OCI-LY7 (cell line): ENCODE results near the gene RTKN. TPM values are rescaled to one million over a fixed set of nuclear protein-coding genes. Genes with fewer than 3 reads are reported as not detected.
"Not testable (repeated sequence)": the region's sequence is repeated elsewhere in the genome, so short reads cannot be mapped to it uniquely, and the experiment has no call there.

Experiments used
- BruUV-seq: library from RNA; stranded (reverse); fragments of 400-500 nt; replicated peaks from 2 replicates; lab custom pipeline; 2021; lab: Mats Ljungman, UMichigan
- CTCF ChIA-PET: fragments of 300-600 bp; sonication (Branson Sonifier 250); formaldehyde crosslinking; loops from one replicate; lab custom pipeline; 2022; ENCODE audit warnings: antibody characterized with exemption; ENCODE audit not compliant: unreplicated experiment; lab: Charles Lee
- POLR2A ChIA-PET: fragments of 300-600 bp; sonication (Branson Sonifier 250); formaldehyde crosslinking; loops from one replicate; lab custom pipeline; 2022; ENCODE audit warnings: antibody characterized with exemption; lab: Charles Lee
- DNase-seq: peaks from one replicate; pipeline ENCODE4 v3.0.0-alpha.2; 2015; ENCODE audit warnings: low spot score
- H2AFZ ChIP-seq: fragments of 200-600 bp; sonication (generic), shearing (Covaris generic); 2 replicates; pipeline ENCODE4 v1.6.1; 2014; ENCODE audit warnings: mild to moderate bottlenecking, antibody characterized with exemption, low read length, moderate library complexity
- H3K27ac ChIP-seq: fragments of 200-600 bp; sonication (generic); 2 replicates; pipeline ENCODE4 v1.5.1; 2014; ENCODE audit warnings: mixed run types, low read depth, mild to moderate bottlenecking, moderate library complexity, low read length, inconsistent platforms; ENCODE audit not compliant: poor library complexity, severe bottlenecking
- H3K36me3 ChIP-seq: fragments of 200-600 bp; sonication (generic); 2 replicates; pipeline ENCODE4 v1.6.1; 2014; ENCODE audit warnings: mild to moderate bottlenecking, antibody characterized with exemption, low read length, moderate library complexity, mixed read lengths; ENCODE audit not compliant: insufficient read depth
- H3K4me1 ChIP-seq: fragments of 200-600 bp; sonication (generic); 2 replicates; pipeline ENCODE4 v1.5.1; 2014; ENCODE audit warnings: mild to moderate bottlenecking, low read length; ENCODE audit not compliant: insufficient read depth, poor library complexity, severe bottlenecking
- H3K4me2 ChIP-seq: fragments of 200-600 bp; sonication (generic); 2 replicates; pipeline ENCODE4 v1.6.1; 2014; ENCODE audit warnings: mild to moderate bottlenecking, low read length
- H3K4me3 ChIP-seq: fragments of 200-600 bp; sonication (generic); 2 replicates; pipeline ENCODE4 v1.5.1; 2014; ENCODE audit warnings: mild to moderate bottlenecking, low read depth, low read length; ENCODE audit not compliant: poor library complexity, severe bottlenecking
- H3K79me2 ChIP-seq: fragments of 200-600 bp; sonication (generic); 2 replicates; pipeline ENCODE4 v1.6.1; 2016; ENCODE audit warnings: low read depth, mild to moderate bottlenecking, low read length, moderate library complexity, mixed read lengths; ENCODE audit not compliant: insufficient read depth
- H3K9me2 ChIP-seq: fragments of 200-600 bp; sonication (generic); 2 replicates; pipeline ENCODE4 v1.6.1; 2016; ENCODE audit warnings: mild to moderate bottlenecking, low read length, mixed read lengths; ENCODE audit not compliant: insufficient read depth
- H3K9me3 ChIP-seq: fragments of 200-600 bp; sonication (generic); 2 replicates; pipeline ENCODE4 v1.6.1; 2014; ENCODE audit warnings: mild to moderate bottlenecking, mixed run types, low read length, mixed read lengths
- H4K20me1 ChIP-seq: fragments of 200-600 bp; sonication (generic); 2 replicates; pipeline ENCODE4 v1.6.1; 2014; ENCODE audit warnings: mild to moderate bottlenecking, antibody characterized with exemption, low read length, moderate library complexity, mixed read lengths; ENCODE audit not compliant: insufficient read depth
- EZH2phosphoT487 ChIP-seq: fragments of 200-600 bp; sonication (generic); IDR thresholded peaks from 2 replicates; pipeline ENCODE4 v1.6.1; 2018; ENCODE audit warnings: low read depth, borderline replicate concordance, mild to moderate bottlenecking, mixed run types, antibody characterized with exemption, low read length, moderate library complexity, mixed read lengths
- intact Hi-C: fragments of 100-400 bp; cut with micrococcal nuclease; formaldehyde crosslinking; loops from one replicate; pipeline ENCODE4 v1.10.0; 2022; ENCODE audit not compliant: unreplicated experiment
- total RNA-seq, 2 experiments: library from RNA; depleted of rRNA in 1 of 2; stranded (reverse); fragments of >200 nt in 1 of 2; shearing (Covaris generic) in 1 of 2; gene quantifications; 2 replicates each; pipeline ENCODE4 v1.2.3, GENCODE V29; 2014 to 2022
- TF ChIP-seq, protein P1 (sequence below): fragments of 200-600 bp; sonication (generic); conservative IDR thresholded peaks from 2 replicates; pipeline ENCODE4 v1.5.1; 2014; ENCODE audit warnings: mild to moderate bottlenecking, antibody characterized with exemption, low read length, moderate library complexity, mixed read lengths

RTKN gene
- total RNA-seq, 2 experiments from 2014 or later = 2.3 to 7.7 TPM

DNA sequence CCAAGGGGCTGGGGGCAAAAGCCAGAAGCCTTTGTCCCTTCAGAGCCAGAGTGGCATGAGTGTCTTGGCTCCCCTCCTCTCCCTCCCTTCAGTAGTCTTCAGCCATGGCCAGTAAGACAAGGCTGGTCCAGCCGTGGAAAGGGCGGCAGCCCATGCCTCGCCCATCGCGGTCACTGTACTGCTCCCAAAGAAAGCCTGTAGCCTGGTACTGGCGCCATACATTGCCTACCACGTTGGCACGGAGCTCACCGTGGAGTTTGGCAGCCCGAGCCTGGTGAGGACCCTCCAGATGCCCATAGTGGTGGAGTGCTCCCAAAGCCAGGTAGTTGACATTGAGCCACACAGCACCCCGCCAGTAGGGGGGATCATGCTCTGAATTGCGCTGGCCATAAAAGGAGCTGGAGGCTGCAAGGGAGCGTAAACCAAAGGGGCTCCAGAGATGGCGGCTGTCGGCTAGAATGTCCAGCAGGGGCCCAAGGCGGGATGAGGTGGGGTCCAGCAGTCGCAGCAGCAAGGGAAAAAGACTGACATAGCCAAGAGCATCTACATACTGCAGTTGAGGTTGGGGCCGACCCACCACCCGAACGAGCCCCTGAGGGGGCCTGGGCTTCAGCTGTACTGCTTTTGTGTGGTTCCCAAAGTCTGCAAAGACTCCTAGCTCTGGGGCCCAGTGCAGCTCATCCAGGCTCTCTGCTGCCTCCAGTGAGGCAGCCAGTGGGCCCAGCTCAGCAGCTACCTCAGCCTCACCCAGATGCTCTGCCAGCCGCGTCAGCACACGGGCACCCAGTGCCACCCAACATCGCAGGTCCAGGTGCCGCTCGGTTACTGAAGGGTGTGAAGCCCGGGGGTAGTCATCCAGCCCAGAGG lies 19.7 kb upstream of the RTKN start:
- H2AFZ ChIP-seq = no peak overlapping the region
- TF ChIP-seq EZH2phosphoT487 = no peak
- TF ChIP-seq, protein P1, sequence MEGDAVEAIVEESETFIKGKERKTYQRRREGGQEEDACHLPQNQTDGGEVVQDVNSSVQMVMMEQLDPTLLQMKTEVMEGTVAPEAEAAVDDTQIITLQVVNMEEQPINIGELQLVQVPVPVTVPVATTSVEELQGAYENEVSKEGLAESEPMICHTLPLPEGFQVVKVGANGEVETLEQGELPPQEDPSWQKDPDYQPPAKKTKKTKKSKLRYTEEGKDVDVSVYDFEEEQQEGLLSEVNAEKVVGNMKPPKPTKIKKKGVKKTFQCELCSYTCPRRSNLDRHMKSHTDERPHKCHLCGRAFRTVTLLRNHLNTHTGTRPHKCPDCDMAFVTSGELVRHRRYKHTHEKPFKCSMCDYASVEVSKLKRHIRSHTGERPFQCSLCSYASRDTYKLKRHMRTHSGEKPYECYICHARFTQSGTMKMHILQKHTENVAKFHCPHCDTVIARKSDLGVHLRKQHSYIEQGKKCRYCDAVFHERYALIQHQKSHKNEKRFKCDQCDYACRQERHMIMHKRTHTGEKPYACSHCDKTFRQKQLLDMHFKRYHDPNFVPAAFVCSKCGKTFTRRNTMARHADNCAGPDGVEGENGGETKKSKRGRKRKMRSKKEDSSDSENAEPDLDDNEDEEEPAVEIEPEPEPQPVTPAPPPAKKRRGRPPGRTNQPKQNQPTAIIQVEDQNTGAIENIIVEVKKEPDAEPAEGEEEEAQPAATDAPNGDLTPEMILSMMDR = peak; percentile 67
- peaks cover 21% of the 10 kb centered on the region for H3K4me1 ChIP-seq
- no peaks in the 10 kb centered on the region for H3K9me3 ChIP-seq
- H3K9me2 ChIP-seq = no peaks in the 10 kb centered on the region
- no peak overlapping the region for H3K4me2 ChIP-seq
- no peak overlapping the region for H3K27ac ChIP-seq
- no TSS peak for BruUV-seq
- peaks cover 24% of the 10 kb centered on the region for H3K79me2 ChIP-seq
- peaks cover 34% of the 10 kb centered on the region for H3K36me3 ChIP-seq
- DNase-seq = peak; percentile 37
- CTCF ChIA-PET = no interaction called here
- POLR2A ChIA-PET = interaction anchor here (0.6 kb wide), 1 partner anchor 10 kb away, joined by 5 read pairs; no protein-coding TSS in a partner anchor
- intact Hi-C loops = no loop called here
- H4K20me1 ChIP-seq = no peaks in the 10 kb centered on the region
- no peak overlapping the region for H3K4me3 ChIP-seq

DNA sequence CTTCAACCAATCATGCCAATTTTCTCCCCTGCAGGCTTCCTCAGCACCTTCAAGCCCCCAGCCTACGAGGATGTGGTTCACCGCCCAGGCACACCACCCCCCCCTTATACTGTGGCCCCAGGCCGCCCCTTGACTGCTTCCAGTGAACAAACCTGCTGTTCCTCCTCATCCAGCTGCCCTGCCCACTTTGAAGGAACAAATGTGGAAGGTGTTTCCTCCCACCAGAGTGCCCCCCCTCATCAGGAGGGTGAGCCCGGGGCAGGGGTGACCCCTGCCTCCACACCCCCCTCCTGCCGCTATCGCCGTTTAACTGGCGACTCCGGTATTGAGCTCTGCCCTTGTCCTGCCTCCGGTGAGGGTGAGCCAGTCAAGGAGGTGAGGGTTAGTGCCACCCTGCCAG lies 18.4 kb upstream of the RTKN start:
- H3K4me2 ChIP-seq, H3K9me2 ChIP-seq, BruUV-seq, intact Hi-C loops, H4K20me1 ChIP-seq, DNase-seq, H3K9me3 ChIP-seq, H3K27ac ChIP-seq, POLR2A ChIA-PET, CTCF ChIA-PET, H2AFZ ChIP-seq, H3K4me3 ChIP-seq: not testable (repeated sequence)
- H3K79me2 ChIP-seq = peaks cover 31% of the 10 kb centered on the region
- peaks cover 35% of the 10 kb centered on the region for H3K36me3 ChIP-seq
- H3K4me1 ChIP-seq = peaks cover 24% of the 10 kb centered on the region

DNA sequence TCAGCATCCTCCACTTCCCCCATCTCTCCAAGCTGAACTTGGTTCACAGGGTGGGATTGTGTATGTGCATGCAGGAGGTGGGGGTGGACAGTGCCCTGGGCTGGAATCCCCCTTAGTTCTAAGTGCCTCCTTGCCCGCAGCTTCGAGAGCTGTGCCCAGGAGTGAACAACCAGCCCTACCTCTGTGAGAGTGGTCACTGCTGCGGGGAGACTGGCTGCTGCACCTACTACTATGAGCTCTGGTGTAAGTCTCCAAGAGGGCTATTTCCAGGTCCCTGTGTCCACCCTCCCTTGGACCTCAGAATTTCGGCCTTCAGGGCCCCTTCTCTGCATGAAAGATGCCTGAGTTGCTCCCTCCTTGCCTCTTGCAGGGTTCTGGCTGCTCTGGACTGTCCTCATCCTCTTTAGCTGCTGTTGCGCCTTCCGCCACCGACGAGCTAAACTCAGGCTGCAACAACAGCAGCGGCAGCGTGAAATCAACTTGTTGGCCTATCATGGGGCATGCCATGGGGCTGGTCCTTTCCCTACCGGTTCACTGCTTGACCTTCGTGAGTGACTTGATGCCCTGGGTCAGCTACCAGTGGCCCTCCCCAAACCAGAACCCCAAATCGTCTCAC lies 17.9 kb upstream of the RTKN start:
- H3K27ac ChIP-seq, DNase-seq, H3K9me3 ChIP-seq, BruUV-seq, H2AFZ ChIP-seq, H4K20me1 ChIP-seq, intact Hi-C loops, CTCF ChIA-PET, H3K9me2 ChIP-seq: not testable (repeated sequence)
- POLR2A ChIA-PET = interaction anchor here (2.1 kb wide), 1 partner anchor 7 kb away, joined by 11 read pairs; no protein-coding TSS in a partner anchor
- peaks cover 29% of the 10 kb centered on the region for H3K79me2 ChIP-seq
- H3K36me3 ChIP-seq = peaks cover 35% of the 10 kb centered on the region
- peak overlapping the region; percentile 98 for H3K4me3 ChIP-seq
- H3K4me2 ChIP-seq = peak overlapping the region; percentile 100
- peaks cover 24% of the 10 kb centered on the region for H3K4me1 ChIP-seq
